ENCODE data around the gene U2AF1L4. TPM values are rescaled to one million over a fixed set of nuclear protein-coding genes. Genes with fewer than 3 reads are reported as not detected.

The U2AF1L4 gene
- total RNA-seq, 3 donors from 2014 or later (not counting 1 experiment from before 2014, with no cell fraction given), result 63.7 to 78.2 (median 73.0) TPM

GRCh38 chr19:35787227-35787799 is 42.1 kb upstream of the U2AF1L4 start:
- no peak overlapping the region for H3K27ac ChIP-seq (ENCODE audit: low read length)
- Mint-ChIP-seq H3K27me3 (ENCODE audit: low read depth in 2 of 2) (no peaks in the 10 kb centered on the region), H3K4me1 (peaks cover 7 to 10% of the 10 kb centered on the region in 2 donors), H3K4me3 (no peak overlapping the region), H3K9me3 (no peaks in the 10 kb centered on the region), H3K36me3 (no peaks in the 10 kb centered on the region), H3K27ac (no peak overlapping the region)
- no peak overlapping the region for H3K4me3 ChIP-seq (ENCODE audit: low read length)
- ATAC-seq, result no peak
- no peaks in the 10 kb centered on the region for H3K27me3 ChIP-seq (ENCODE audit: control insufficient read depth, insufficient read depth, low read length)
- 95% methylated on average over 15 of the region's 15 CpGs for WGBS (ENCODE audit: insufficient coverage)
- TF ChIP-seq CTCF (IDR thresholded peaks at IDR 0.05), result no peak
- no peaks in the 10 kb centered on the region for H3K9me3 ChIP-seq (ENCODE audit: control insufficient read depth, insufficient read depth, low read length)
- DNase-seq, result no peak
- H3K36me3 ChIP-seq (ENCODE audit: control insufficient read depth, insufficient read depth, low read length), result peaks cover 4% of the 10 kb centered on the region
- no peaks in the 10 kb centered on the region for H3K4me1 ChIP-seq (ENCODE audit: control insufficient read depth, insufficient read depth, low read length)
- intact Hi-C loops (cut with micrococcal nuclease), result no loop called here

GRCh38 chr19:35786299-35787160 is 41.3 kb upstream of the U2AF1L4 start:
- no peak for TF ChIP-seq CTCF (IDR thresholded peaks at IDR 0.05)
- Mint-ChIP-seq H3K27ac (no peak overlapping the region), H3K9me3 (no peaks in the 10 kb centered on the region), H3K27me3 (ENCODE audit: low read depth in 2 of 2) (no peaks in the 10 kb centered on the region), H3K4me1 (peaks cover 7 to 10% of the 10 kb centered on the region in 2 donors), H3K4me3 (no peak overlapping the region), H3K36me3 (no peaks in the 10 kb centered on the region)
- Histone ChIP-seq H3K36me3 (ENCODE audit: control insufficient read depth, insufficient read depth, low read length) (peaks cover 4% of the 10 kb centered on the region), H3K27ac (ENCODE audit: low read length) (no peak overlapping the region), H3K4me3 (ENCODE audit: low read length) (no peak overlapping the region), H3K9me3 (ENCODE audit: control insufficient read depth, insufficient read depth, low read length) (no peaks in the 10 kb centered on the region), H3K27me3 (ENCODE audit: control insufficient read depth, insufficient read depth, low read length) (no peaks in the 10 kb centered on the region), H3K4me1 (ENCODE audit: control insufficient read depth, insufficient read depth, low read length) (no peaks in the 10 kb centered on the region)
- 97% methylated on average over 31 of the region's 31 CpGs for WGBS (ENCODE audit: insufficient coverage)
- no peak for ATAC-seq
- DNase-seq, result no peak
- intact Hi-C loops (cut with micrococcal nuclease), result no loop called here

- DNase-seq (no peak), ATAC-seq (no peak)
- H3K9me3 ChIP-seq (ENCODE audit: control insufficient read depth, insufficient read depth, low read length), result no peaks in the 10 kb centered on the region
- H3K4me3 Mint-ChIP-seq, result no peak overlapping the region
- peaks cover 7 to 10% of the 10 kb centered on the region in 2 donors for H3K4me1 Mint-ChIP-seq
- WGBS (ENCODE audit: insufficient coverage), result over 99% methylated on average over 10 of the region's 10 CpGs
- H3K36me3 ChIP-seq (ENCODE audit: control insufficient read depth, insufficient read depth, low read length), result peaks cover 5% of the 10 kb centered on the region
- H3K27ac ChIP-seq (ENCODE audit: low read length), result no peak overlapping the region
- H3K4me1 ChIP-seq (ENCODE audit: control insufficient read depth, insufficient read depth, low read length), result no peaks in the 10 kb centered on the region
- H3K36me3 Mint-ChIP-seq, result no peaks in the 10 kb centered on the region
- no peaks in the 10 kb centered on the region for H3K9me3 Mint-ChIP-seq
- no peak overlapping the region for H3K4me3 ChIP-seq (ENCODE audit: low read length)
- H3K27me3 Mint-ChIP-seq (ENCODE audit: low read depth in 2 of 2), result no peaks in the 10 kb centered on the region
- no peak for TF ChIP-seq CTCF (IDR thresholded peaks at IDR 0.05)
- H3K27me3 ChIP-seq (ENCODE audit: control insufficient read depth, insufficient read depth, low read length), result no peaks in the 10 kb centered on the region
- intact Hi-C loops (cut with micrococcal nuclease), result no loop called here
- H3K27ac Mint-ChIP-seq, result no peak overlapping the region
Measured at GRCh38 chr19:35785339-35785627, 40.1 kb upstream of the U2AF1L4 start.

Measured in natural killer cell (primary cell).